PFSK-1 (cell line): ENCODE data around the gene CD8B2. TPM values are rescaled to one million over a fixed set of nuclear protein-coding genes. Genes with fewer than 3 reads are reported as not detected.
"Not testable (repeated sequence)": the region's sequence is repeated elsewhere in the genome, so short reads cannot be mapped to it uniquely, and the experiment has no call there.

Experiments used
- FOXP2 ChIP-seq: optimal IDR thresholded peaks from 2 replicates; pipeline ENCODE3; 2011; ENCODE audit warnings: borderline replicate concordance, control low read depth, inconsistent platforms; ENCODE audit not compliant: insufficient read depth; ENCODE audit errors: extremely low read length, extremely low read depth
- POLR2AphosphoS5 ChIP-seq: IDR thresholded peaks from 2 replicates; pipeline ENCODE4 v1.6.1; 2012; ENCODE audit warnings: low read depth, mild to moderate bottlenecking, control low read depth, low read length, moderate library complexity
- REST ChIP-seq, 2 experiments: IDR thresholded peaks; 2 replicates each; pipeline versions ENCODE4 v1.6.1 to v1.8.0; 2011 to 2012; ENCODE audit warnings: low read depth in 2 of 2, low read length in 2 of 2, control low read depth in 1 of 2, inconsistent platforms in 1 of 2, mild to moderate bottlenecking in 1 of 2, moderate library complexity in 1 of 2; ENCODE audit not compliant: insufficient read depth in 1 of 2
- SIN3A ChIP-seq: IDR thresholded peaks from 2 replicates; pipeline ENCODE4 v1.6.1; 2012; ENCODE audit warnings: mild to moderate bottlenecking, low read length, moderate library complexity, borderline replicate concordance; ENCODE audit not compliant: insufficient read depth
- TAF1 ChIP-seq: IDR thresholded peaks from 2 replicates; pipeline ENCODE4 v1.6.1; 2012; ENCODE audit warnings: low read length, control low read depth, borderline replicate concordance; ENCODE audit not compliant: insufficient read depth
- polyA plus RNA-seq: library from polyadenylated mRNA; unstranded; fragments of >200 nt; gene quantifications from one replicate; pipeline ENCODE4 v1.2.1, GENCODE V29; 2012; ENCODE audit warnings: low read depth, missing spikeins; ENCODE audit not compliant: insufficient read length

Gene CD8B2
- not detected for polyA plus RNA-seq

- TF ChIP-seq REST (IDR thresholded peaks at IDR 0.05; ENCODE audit: insufficient read depth in 1 of 2, low read depth in 2 of 2, low read length in 2 of 2); FOXP2; SIN3A: not testable (repeated sequence)
These were observed at the start of gene CD8B2 for GRCh38 chr2:106486551-106487385. CD8B2 (plus strand) TSS chr2:106487364; CDS start chr2:106487427, 63 bp downstream.

GRCh38 chr2:106468107-106468506 lies 19.1 kb upstream of the CD8B2 start, which contains the start of gene RGPD3:
RGPD3 (minus strand) TSS chr2:106468413; CDS start chr2:106468288, 125 bp downstream.
- TF ChIP-seq POLR2AphosphoS5, FOXP2, TAF1: not testable (repeated sequence)

- TF ChIP-seq REST (IDR thresholded peaks at IDR 0.05; ENCODE audit: insufficient read depth in 1 of 2, low read depth in 2 of 2, low read length in 2 of 2) (no peak), FOXP2 (no peak), TAF1 (no peak), SIN3A (no peak), POLR2AphosphoS5 (no peak)
These were observed 29.3 kb downstream of the CD8B2 start for GRCh38 chr2:106516436-106516835.

- no peak for TF ChIP-seq POLR2AphosphoS5
- no peak for TF ChIP-seq REST (IDR thresholded peaks at IDR 0.05; ENCODE audit: insufficient read depth in 1 of 2, low read depth in 2 of 2, low read length in 2 of 2)
- no peak for TF ChIP-seq SIN3A
- no peak for TF ChIP-seq TAF1
- TF ChIP-seq FOXP2: no peak
These were observed 29.7 kb downstream of the CD8B2 start for GRCh38 chr2:106516864-106517263.

- TF ChIP-seq FOXP2 (no peak), SIN3A (no peak), POLR2AphosphoS5 (no peak), TAF1 (no peak), REST (IDR thresholded peaks at IDR 0.05; ENCODE audit: insufficient read depth in 1 of 2, low read depth in 2 of 2, low read length in 2 of 2) (no peak)
These were observed 30.2 kb downstream of the CD8B2 start for GRCh38 chr2:106517329-106517728.
